Uterus (tissue), 4 donors: Measurements from ENCODE around the gene CELA2B. TPM values are rescaled to one million over a fixed set of nuclear protein-coding genes. Genes with fewer than 3 reads are reported as not detected.

Experiments
- DNase-seq, 2 donors: peaks; one replicate each; pipeline ENCODE4 v3.0.0-alpha.2; 2019 to 2020
- H3K27ac ChIP-seq, 2 donors: fragments of 200-600 bp; sonication (generic); 1 replicate in 1 of 2; 2 replicates in 1 of 2; pipeline ENCODE4 v1.5.1; 2016 to 2018
- H3K27me3 ChIP-seq, 2 donors: fragments of 200-600 bp; sonication (generic); one replicate each; pipeline ENCODE4 v1.5.1; 2018 to 2019; ENCODE audit warnings: control low read depth in 1 of 2
- H3K36me3 ChIP-seq, 2 donors: fragments of 200-600 bp; sonication (generic); one replicate each; pipeline ENCODE4 v1.5.1; 2019; ENCODE audit warnings: control low read depth in 1 of 2
- H3K4me1 ChIP-seq, 2 donors: fragments of 200-600 bp; sonication (generic); one replicate each; pipeline ENCODE4 v1.5.1; 2018 to 2019; ENCODE audit warnings: control low read depth in 1 of 2
- H3K4me3 ChIP-seq, 2 donors: fragments of 200-600 bp; sonication (generic); 1 replicate in 1 of 2; 2 replicates in 1 of 2; pipeline ENCODE4 v1.5.1; 2018 to 2019; ENCODE audit warnings: mild to moderate bottlenecking in 1 of 2
- H3K9me3 ChIP-seq, 2 donors: fragments of 200-600 bp; sonication (generic); one replicate each; pipeline ENCODE4 v1.5.1; 2019; ENCODE audit warnings: control low read depth in 1 of 2
- CTCF ChIP-seq, 4 experiments: fragments of 200-600 bp in 2 of 4; fragments of 450-650 bp in 2 of 4; sonication (generic) in 2 of 4; IDR thresholded peaks; one replicate each; pipeline ENCODE4 v1.5.1; 2016 to 2019; ENCODE audit warnings: antibody characterized with exemption in 4 of 4, mild to moderate bottlenecking in 2 of 4, moderate library complexity in 1 of 4
- POLR2A ChIP-seq, 2 donors: fragments of 450-650 bp; IDR thresholded peaks; one replicate each; pipeline ENCODE4 v1.6.1; 2016; ENCODE audit warnings: antibody characterized with exemption in 2 of 2, mild to moderate bottlenecking in 1 of 2, moderate library complexity in 1 of 2
- intact Hi-C: fragments of 100-400 bp; cut with DNase I; formaldehyde crosslinking; loops from one replicate; pipeline ENCODE4 v1.15.1; 2023; ENCODE audit warnings: low total_unique reads
- total RNA-seq, 4 donors: library from RNA; depleted of rRNA in 3 of 4; stranded (reverse); fragments of >200 nt in 3 of 4; gene quantifications; one replicate each; pipeline versions ENCODE4 v1.1.0 to v1.2.4, GENCODE V29; 2014 to 2023
- donor health status: DM: yes; HTN: yes; CAD: no.

Gene CELA2B
- total RNA-seq, 4 donors from 2014 or later, result not detected

- Histone ChIP-seq H3K4me3 (no peak overlapping the region), H3K27me3 (no peaks in the 10 kb centered on the region), H3K4me1 (peaks cover 7% of the 10 kb centered on the region in 2 donors), H3K27ac (no peak overlapping the region), H3K36me3 (no peaks in the 10 kb centered on the region), H3K9me3 (no peaks in the 10 kb centered on the region)
- DNase-seq, result no peak
- no peak for TF ChIP-seq POLR2A (IDR thresholded peaks at IDR 0.05)
- intact Hi-C loops, result no loop called here
These were observed 55.1 kb downstream of the CELA2B start for GRCh38 chr1:15531003-15531402.

- Histone ChIP-seq H3K4me3 (no peak overlapping the region), H3K27ac (no peak overlapping the region), H3K4me1 (peaks cover 7% of the 10 kb centered on the region in 2 donors), H3K27me3 (no peaks in the 10 kb centered on the region), H3K36me3 (no peaks in the 10 kb centered on the region), H3K9me3 (no peaks in the 10 kb centered on the region)
- intact Hi-C loops, result no loop called here
- TF ChIP-seq POLR2A (IDR thresholded peaks at IDR 0.05), result no peak
- no peak for TF ChIP-seq CTCF (IDR thresholded peaks at IDR 0.05)
- DNase-seq, result no peak
These were observed 55.8 kb downstream of the CELA2B start for GRCh38 chr1:15531682-15532081.

- no peaks in the 10 kb centered on the region for H3K9me3 ChIP-seq
- no peaks in the 10 kb centered on the region for H3K36me3 ChIP-seq
- H3K27ac ChIP-seq, result no peak overlapping the region
- TF ChIP-seq CTCF (IDR thresholded peaks at IDR 0.05) (no peak), POLR2A (IDR thresholded peaks at IDR 0.05) (no peak)
- H3K4me1 ChIP-seq, result no peaks in the 10 kb centered on the region
- H3K4me3 ChIP-seq, result no peak overlapping the region
- no peak for DNase-seq
- intact Hi-C loops, result no loop called here
- H3K27me3 ChIP-seq, result no peaks in the 10 kb centered on the region
These were observed 62.9 kb downstream of the CELA2B start for GRCh38 chr1:15538771-15539170.

GRCh38 chr1:15540186-15540585 is 64.3 kb downstream of the CELA2B start:
- no peak for DNase-seq
- Histone ChIP-seq H3K27ac (no peak overlapping the region), H3K4me3 (no peak overlapping the region), H3K36me3 (no peaks in the 10 kb centered on the region), H3K9me3 (no peaks in the 10 kb centered on the region), H3K27me3 (no peaks in the 10 kb centered on the region), H3K4me1 (no peaks in the 10 kb centered on the region)
- TF ChIP-seq POLR2A (IDR thresholded peaks at IDR 0.05) (no peak), CTCF (IDR thresholded peaks at IDR 0.05) (no peak)
- intact Hi-C loops, result no loop called here

Other genes starting within 250 kb of the CELA2B start
- gene FHAD1, start 228.9 kb upstream of the CELA2B start, total RNA-seq, result 1 to 10 TPM in 2 of 4 donors, not detected in 2; 1.1 to 4.1 TPM
- gene EFHD2, start 66.2 kb upstream of the CELA2B start, total RNA-seq, result 10 to 100 TPM; 12.1 to 32.5 (median 20.4) TPM
- 1 to 10 TPM in 1 of 4 donors, not detected in 3; 1.1 TPM for gene CTRC, start 37.7 kb upstream of the CELA2B start, total RNA-seq
- gene CELA2A, start 19.4 kb upstream of the CELA2B start, total RNA-seq, result not detected
- 10 to 100 TPM in 2 of 4 donors, 1 to 10 TPM in 2; 2.6 to 16.0 (median 8.1) TPM for gene CASP9, start 48.1 kb downstream of the CELA2B start, total RNA-seq
- gene DNAJC16, start 50.7 kb downstream of the CELA2B start, total RNA-seq, result 10 to 100 TPM in 3 of 4 donors, 1 to 10 TPM in 1; 8.8 to 32.4 (median 27.5) TPM
- gene AGMAT, start 108.9 kb downstream of the CELA2B start, total RNA-seq, result 1 to 10 TPM in 1 of 4 donors, under 1 TPM in 1, not detected in 2; 0.27 to 1.4 TPM
- gene DDI2, start 141.4 kb downstream of the CELA2B start, total RNA-seq, result 100 to 1,000 TPM in 1 of 4 donors, 10 to 100 TPM in 3; 26.2 to 115 (median 43.7) TPM
- gene PLEKHM2, start 208.2 kb downstream of the CELA2B start, total RNA-seq, result 10 to 100 TPM; 21.3 to 70.2 (median 30.7) TPM